Measurements from ENCODE around the gene ABO.

- TF ChIP-seq, protein P1, sequence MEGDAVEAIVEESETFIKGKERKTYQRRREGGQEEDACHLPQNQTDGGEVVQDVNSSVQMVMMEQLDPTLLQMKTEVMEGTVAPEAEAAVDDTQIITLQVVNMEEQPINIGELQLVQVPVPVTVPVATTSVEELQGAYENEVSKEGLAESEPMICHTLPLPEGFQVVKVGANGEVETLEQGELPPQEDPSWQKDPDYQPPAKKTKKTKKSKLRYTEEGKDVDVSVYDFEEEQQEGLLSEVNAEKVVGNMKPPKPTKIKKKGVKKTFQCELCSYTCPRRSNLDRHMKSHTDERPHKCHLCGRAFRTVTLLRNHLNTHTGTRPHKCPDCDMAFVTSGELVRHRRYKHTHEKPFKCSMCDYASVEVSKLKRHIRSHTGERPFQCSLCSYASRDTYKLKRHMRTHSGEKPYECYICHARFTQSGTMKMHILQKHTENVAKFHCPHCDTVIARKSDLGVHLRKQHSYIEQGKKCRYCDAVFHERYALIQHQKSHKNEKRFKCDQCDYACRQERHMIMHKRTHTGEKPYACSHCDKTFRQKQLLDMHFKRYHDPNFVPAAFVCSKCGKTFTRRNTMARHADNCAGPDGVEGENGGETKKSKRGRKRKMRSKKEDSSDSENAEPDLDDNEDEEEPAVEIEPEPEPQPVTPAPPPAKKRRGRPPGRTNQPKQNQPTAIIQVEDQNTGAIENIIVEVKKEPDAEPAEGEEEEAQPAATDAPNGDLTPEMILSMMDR (IDR thresholded peaks at IDR 0.05), result 0 out of 2 replicates have a peak, but pooled peaks have one; percentile 12
- TF ChIP-seq HMGA2 (CRISPR knock-in tag; IDR thresholded peaks at IDR 0.05) (no peak), ZNF423 (CRISPR knock-in tag; IDR thresholded peaks at IDR 0.05) (no peak), ESRRA (CRISPR knock-in tag; IDR thresholded peaks at IDR 0.05; ENCODE audit: borderline replicate concordance) (no peak), ATF3 (CRISPR knock-in tag; conservative IDR thresholded peaks at IDR 0.05) (no peak), MYBL2 (CRISPR knock-in tag; IDR thresholded peaks at IDR 0.05) (no peak), CBFB (CRISPR knock-in tag; IDR thresholded peaks at IDR 0.05; ENCODE audit: low read depth) (no peak), RELA (CRISPR knock-in tag; IDR thresholded peaks at IDR 0.05; ENCODE audit: borderline replicate concordance) (no peak), ZNF671 (CRISPR knock-in tag; IDR thresholded peaks at IDR 0.05) (no peak)
- TF ChIP-seq, protein P2, sequence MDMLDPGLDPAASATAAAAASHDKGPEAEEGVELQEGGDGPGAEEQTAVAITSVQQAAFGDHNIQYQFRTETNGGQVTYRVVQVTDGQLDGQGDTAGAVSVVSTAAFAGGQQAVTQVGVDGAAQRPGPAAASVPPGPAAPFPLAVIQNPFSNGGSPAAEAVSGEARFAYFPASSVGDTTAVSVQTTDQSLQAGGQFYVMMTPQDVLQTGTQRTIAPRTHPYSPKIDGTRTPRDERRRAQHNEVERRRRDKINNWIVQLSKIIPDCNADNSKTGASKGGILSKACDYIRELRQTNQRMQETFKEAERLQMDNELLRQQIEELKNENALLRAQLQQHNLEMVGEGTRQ (CRISPR knock-in tag; IDR thresholded peaks at IDR 0.05), result no peak
- TF ChIP-seq, protein P3, sequence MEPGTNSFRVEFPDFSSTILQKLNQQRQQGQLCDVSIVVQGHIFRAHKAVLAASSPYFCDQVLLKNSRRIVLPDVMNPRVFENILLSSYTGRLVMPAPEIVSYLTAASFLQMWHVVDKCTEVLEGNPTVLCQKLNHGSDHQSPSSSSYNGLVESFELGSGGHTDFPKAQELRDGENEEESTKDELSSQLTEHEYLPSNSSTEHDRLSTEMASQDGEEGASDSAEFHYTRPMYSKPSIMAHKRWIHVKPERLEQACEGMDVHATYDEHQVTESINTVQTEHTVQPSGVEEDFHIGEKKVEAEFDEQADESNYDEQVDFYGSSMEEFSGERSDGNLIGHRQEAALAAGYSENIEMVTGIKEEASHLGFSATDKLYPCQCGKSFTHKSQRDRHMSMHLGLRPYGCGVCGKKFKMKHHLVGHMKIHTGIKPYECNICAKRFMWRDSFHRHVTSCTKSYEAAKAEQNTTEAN (CRISPR knock-in tag; IDR thresholded peaks at IDR 0.05), result no peak
- TF ChIP-seq, protein P4, sequence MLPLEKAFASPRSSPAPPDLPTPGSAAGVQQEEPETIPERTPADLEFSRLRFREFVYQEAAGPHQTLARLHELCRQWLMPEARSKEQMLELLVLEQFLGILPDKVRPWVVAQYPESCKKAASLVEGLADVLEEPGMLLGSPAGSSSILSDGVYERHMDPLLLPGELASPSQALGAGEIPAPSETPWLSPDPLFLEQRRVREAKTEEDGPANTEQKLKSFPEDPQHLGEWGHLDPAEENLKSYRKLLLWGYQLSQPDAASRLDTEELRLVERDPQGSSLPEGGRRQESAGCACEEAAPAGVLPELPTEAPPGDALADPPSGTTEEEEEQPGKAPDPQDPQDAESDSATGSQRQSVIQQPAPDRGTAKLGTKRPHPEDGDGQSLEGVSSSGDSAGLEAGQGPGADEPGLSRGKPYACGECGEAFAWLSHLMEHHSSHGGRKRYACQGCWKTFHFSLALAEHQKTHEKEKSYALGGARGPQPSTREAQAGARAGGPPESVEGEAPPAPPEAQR (CRISPR knock-in tag; IDR thresholded peaks at IDR 0.05), result no peak
These were observed at the start of gene ABO for GRCh38 chr9:133275105-133276000.

All from WTC11 (cell line).